Vagina (tissue), 2 donors: Measurements from ENCODE around the gene PRRX1. TPM values are rescaled to one million over a fixed set of nuclear protein-coding genes. Genes with fewer than 3 reads are reported as not detected.

Experiments
- DNase-seq, 2 donors: peaks; one replicate each; pipeline ENCODE4 v3.0.0-alpha.2; 2017; ENCODE audit errors: extremely low spot score in 2 of 2
- H3K27ac ChIP-seq: fragments of 200-600 bp; sonication (generic); one replicate; pipeline ENCODE4 v1.5.1; 2019
- H3K27me3 ChIP-seq: fragments of 200-600 bp; sonication (generic); one replicate; pipeline ENCODE4 v1.5.1; 2019
- H3K36me3 ChIP-seq, 2 donors: fragments of 200-600 bp; sonication (generic); one replicate each; pipeline ENCODE4 v1.5.1; 2017 to 2019
- H3K4me1 ChIP-seq: fragments of 200-600 bp; sonication (generic); one replicate; pipeline ENCODE4 v1.5.1; 2019
- H3K4me3 ChIP-seq, 2 donors: fragments of 200-600 bp; sonication (generic); 1 replicate in 1 of 2; 2 replicates in 1 of 2; pipeline ENCODE4 v1.5.1; 2016 to 2019
- H3K9me3 ChIP-seq: fragments of 200-600 bp; sonication (generic); one replicate; pipeline ENCODE4 v1.5.1; 2019
- POLR2A ChIP-seq, 2 donors: fragments of 450-650 bp; IDR thresholded peaks; one replicate each; pipeline ENCODE4 v1.6.1; 2017; ENCODE audit warnings: antibody characterized with exemption in 2 of 2, mild to moderate bottlenecking in 2 of 2, moderate library complexity in 2 of 2
- POLR2AphosphoS5 ChIP-seq, 2 donors: sonication (generic); formaldehyde crosslinking; IDR thresholded peaks; one replicate each; pipeline ENCODE4 v1.9.0; 2017; ENCODE audit warnings: antibody characterized with exemption in 2 of 2, mild to moderate bottlenecking in 2 of 2, low read depth in 1 of 2; ENCODE audit not compliant: insufficient read depth in 1 of 2
- intact Hi-C: fragments of 100-400 bp; cut with DNase I; formaldehyde crosslinking; loops from one replicate; pipeline ENCODE4 v1.15.1; 2023
- total RNA-seq: library from RNA; depleted of rRNA; stranded (reverse); fragments of >200 nt; gene quantifications from one replicate; pipeline ENCODE4 v1.2.3, GENCODE V29; 2016
- TF ChIP-seq, protein P1 (sequence below), 3 experiments: fragments of 450-650 bp in 2 of 3; fragments of 200-600 bp in 1 of 3; sonication (generic) in 1 of 3; IDR thresholded peaks; one replicate each; pipeline ENCODE4 v1.5.1; 2017 to 2019; ENCODE audit warnings: antibody characterized with exemption in 3 of 3, mild to moderate bottlenecking in 2 of 3, moderate library complexity in 2 of 3

Gene PRRX1
- total RNA-seq, 1 donor from 2014 or later: 108 TPM

DNA sequence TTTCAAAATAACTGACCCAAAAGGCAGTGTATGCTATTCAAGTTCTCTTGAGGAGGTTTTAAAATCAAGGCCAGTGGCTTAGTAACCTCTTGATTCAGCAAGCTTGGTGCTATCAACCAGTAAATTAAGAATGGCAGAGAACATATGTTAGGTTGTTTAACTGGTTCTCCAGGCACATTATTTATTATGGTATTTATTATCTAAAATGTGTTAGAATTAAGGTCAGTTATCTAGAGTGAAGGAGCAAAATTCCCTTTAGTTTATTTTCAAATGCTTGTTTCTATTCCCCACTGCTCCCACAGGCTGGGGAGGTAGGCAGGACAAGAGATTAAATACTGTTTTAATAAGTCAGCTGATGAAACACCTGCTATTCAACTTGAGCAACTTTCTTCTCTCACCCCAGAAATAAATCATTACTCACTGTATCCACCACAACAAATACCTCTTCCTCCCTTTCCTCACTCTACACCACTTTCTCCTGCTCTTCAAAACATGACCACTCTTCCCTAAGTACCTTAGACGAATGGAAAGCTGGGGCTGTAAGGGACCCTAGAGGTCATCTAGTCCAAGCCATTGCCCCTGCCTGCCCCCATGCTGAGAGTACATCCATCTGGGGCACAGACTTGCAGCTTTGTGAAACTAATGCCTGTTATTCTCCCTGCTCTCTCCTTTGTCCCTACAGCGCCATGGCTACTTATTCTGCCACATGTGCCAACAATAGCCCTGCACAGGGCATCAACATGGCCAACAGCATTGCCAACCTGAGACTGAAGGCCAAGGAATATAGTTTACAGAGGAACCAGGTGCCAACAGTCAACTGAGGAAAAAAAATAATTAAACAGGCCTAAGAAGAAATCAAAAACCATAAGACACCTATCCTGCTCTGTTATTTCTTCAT is 71.7 kb downstream of the PRRX1 start:
- Histone ChIP-seq H3K4me3 (no peak overlapping the region), H3K4me1 (peaks cover 23% of the 10 kb centered on the region), H3K36me3 (peaks cover 0 to 7% of the 10 kb centered on the region in 2 donors), H3K9me3 (no peaks in the 10 kb centered on the region), H3K27me3 (no peaks in the 10 kb centered on the region), H3K27ac (no peak overlapping the region)
- TF ChIP-seq POLR2A (IDR thresholded peaks at IDR 0.05): no peak
- no peak for DNase-seq
- intact Hi-C loops: no loop called here

DNA sequence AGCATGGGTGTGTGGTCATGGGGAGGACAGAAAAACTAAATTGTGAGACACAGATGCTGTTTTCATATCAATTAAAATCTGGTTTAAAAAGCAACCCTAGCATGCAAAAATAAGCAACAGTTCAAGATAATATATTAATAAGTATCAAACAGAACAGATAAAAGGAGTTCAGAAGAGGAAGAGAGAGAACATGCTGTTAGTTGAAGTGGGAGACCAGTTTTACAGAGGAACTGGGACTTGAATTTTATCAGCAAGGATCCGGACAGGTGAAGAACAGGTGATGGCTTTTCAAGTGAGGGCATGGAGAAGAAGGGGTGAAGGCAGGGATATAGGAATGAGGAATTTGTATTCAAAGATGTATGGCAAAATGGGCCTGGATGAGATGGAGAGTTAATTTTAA is 75.9 kb downstream of the PRRX1 start:
- Histone ChIP-seq H3K9me3 (no peaks in the 10 kb centered on the region), H3K27me3 (no peaks in the 10 kb centered on the region), H3K27ac (no peak overlapping the region), H3K36me3 (peaks cover 0 to 7% of the 10 kb centered on the region in 2 donors), H3K4me3 (no peak overlapping the region), H3K4me1 (peaks cover 7% of the 10 kb centered on the region)
- TF ChIP-seq, protein P1, sequence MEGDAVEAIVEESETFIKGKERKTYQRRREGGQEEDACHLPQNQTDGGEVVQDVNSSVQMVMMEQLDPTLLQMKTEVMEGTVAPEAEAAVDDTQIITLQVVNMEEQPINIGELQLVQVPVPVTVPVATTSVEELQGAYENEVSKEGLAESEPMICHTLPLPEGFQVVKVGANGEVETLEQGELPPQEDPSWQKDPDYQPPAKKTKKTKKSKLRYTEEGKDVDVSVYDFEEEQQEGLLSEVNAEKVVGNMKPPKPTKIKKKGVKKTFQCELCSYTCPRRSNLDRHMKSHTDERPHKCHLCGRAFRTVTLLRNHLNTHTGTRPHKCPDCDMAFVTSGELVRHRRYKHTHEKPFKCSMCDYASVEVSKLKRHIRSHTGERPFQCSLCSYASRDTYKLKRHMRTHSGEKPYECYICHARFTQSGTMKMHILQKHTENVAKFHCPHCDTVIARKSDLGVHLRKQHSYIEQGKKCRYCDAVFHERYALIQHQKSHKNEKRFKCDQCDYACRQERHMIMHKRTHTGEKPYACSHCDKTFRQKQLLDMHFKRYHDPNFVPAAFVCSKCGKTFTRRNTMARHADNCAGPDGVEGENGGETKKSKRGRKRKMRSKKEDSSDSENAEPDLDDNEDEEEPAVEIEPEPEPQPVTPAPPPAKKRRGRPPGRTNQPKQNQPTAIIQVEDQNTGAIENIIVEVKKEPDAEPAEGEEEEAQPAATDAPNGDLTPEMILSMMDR (IDR thresholded peaks at IDR 0.05): no peak
- TF ChIP-seq POLR2AphosphoS5 (IDR thresholded peaks at IDR 0.05; ENCODE audit: insufficient read depth in 1 of 2, low read depth in 1 of 2): no peak
- TF ChIP-seq POLR2A (IDR thresholded peaks at IDR 0.05): no peak
- intact Hi-C loops: no loop called here
- no peak for DNase-seq

DNA sequence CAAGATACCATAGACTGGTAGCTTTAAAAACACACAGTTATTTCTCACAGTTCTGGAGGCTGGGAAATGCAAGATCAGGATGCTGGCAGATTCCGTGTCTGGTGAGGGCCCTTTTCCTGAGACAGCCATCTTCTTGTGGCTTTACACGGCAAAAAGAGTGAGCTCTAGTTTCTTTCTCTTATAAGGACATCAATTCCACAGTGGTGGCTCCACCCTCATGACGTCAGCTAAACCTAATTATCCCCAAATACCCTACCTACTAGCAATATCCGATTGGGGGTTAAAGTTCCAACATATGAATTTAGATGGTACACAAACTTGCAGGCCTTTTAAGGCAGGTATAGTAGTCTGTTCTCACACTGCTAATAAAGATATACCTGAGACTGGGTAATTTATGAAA is 77.7 kb downstream of the PRRX1 start:
- no peaks in the 10 kb centered on the region for H3K36me3 ChIP-seq
- H3K4me1 ChIP-seq: no peaks in the 10 kb centered on the region
- H3K27me3 ChIP-seq: no peaks in the 10 kb centered on the region
- no peak for DNase-seq
- intact Hi-C loops: no loop called here
- no peaks in the 10 kb centered on the region for H3K9me3 ChIP-seq
- no peak overlapping the region for H3K4me3 ChIP-seq
- TF ChIP-seq, protein P1 (IDR thresholded peaks at IDR 0.05): no peak
- no peak for TF ChIP-seq POLR2A (IDR thresholded peaks at IDR 0.05)
- no peak for TF ChIP-seq POLR2AphosphoS5 (IDR thresholded peaks at IDR 0.05; ENCODE audit: insufficient read depth in 1 of 2, low read depth in 1 of 2)
- H3K27ac ChIP-seq: no peak overlapping the region

DNA sequence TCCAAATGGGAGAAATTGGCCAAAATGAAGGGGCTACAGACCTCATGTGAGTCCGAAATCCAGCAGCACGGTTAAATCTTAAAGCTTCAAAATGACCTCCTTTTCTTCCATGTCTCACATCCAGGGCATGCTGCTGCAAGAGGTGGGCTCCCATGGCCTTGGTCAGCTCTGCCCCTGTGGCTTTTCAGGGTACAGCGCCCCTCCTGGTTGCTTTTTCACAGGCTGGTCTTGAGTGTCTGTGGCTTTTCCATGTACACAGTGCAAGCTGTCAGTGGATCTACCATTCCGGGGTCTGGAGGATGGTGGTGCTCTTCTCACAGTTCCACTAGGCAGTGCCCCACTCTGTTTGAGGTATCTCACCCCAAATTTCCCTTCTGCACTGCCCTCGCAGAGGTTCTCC is 78.7 kb downstream of the PRRX1 start:
- no peak overlapping the region for H3K27ac ChIP-seq
- TF ChIP-seq POLR2AphosphoS5 (IDR thresholded peaks at IDR 0.05; ENCODE audit: insufficient read depth in 1 of 2, low read depth in 1 of 2): no peak
- no peaks in the 10 kb centered on the region for H3K4me1 ChIP-seq
- H3K9me3 ChIP-seq: no peaks in the 10 kb centered on the region
- no peaks in the 10 kb centered on the region for H3K36me3 ChIP-seq
- no peak overlapping the region for H3K4me3 ChIP-seq
- intact Hi-C loops: no loop called here
- no peaks in the 10 kb centered on the region for H3K27me3 ChIP-seq
- no peak for DNase-seq

DNA sequence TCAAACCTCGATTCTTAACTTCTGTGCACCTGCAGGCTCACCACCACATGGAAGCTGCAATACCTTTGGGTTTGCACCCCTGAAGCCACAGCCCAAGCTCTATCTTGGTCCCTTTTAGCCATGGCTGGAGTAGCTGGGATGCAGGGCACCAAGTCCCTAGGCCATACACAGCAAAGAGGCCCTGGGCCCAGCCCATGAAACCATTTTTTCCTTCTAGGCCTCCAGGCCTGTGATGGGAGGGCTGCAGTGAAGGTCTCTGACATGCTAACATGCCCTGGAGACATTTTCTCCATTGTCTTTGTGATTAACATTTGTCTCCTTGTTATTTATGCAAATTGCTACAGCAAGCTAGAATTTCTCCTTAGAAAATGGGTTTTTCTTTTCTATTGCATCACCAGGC is 79.2 kb downstream of the PRRX1 start:
- Histone ChIP-seq H3K4me3 (no peak overlapping the region), H3K27ac (no peak overlapping the region), H3K27me3 (no peaks in the 10 kb centered on the region), H3K36me3 (no peaks in the 10 kb centered on the region), H3K4me1 (no peaks in the 10 kb centered on the region), H3K9me3 (no peaks in the 10 kb centered on the region)
- TF ChIP-seq POLR2A (IDR thresholded peaks at IDR 0.05) (no peak), POLR2AphosphoS5 (IDR thresholded peaks at IDR 0.05; ENCODE audit: insufficient read depth in 1 of 2, low read depth in 1 of 2) (no peak)
- TF ChIP-seq, protein P1 (IDR thresholded peaks at IDR 0.05): no peak
- intact Hi-C loops: no loop called here
- no peak for DNase-seq

DNA sequence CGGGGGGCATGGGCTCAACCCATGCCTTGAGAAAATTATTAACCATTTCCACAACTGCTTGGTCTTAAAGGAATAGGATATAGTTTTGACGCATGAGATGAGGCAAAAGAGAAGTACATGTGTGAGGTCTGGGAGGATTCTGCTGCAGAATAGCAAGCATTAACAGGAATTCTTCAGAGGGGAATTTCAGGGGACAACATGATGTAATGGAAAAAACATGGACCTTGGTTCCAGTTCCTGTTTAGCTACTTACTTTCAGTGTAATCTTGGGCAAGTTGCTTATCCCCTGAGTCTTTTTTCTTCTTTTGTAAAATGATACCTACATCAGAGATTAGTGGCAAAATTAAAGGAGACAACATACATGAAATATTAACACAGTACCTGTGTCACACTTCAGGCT is 85.6 kb downstream of the PRRX1 start:
- Histone ChIP-seq H3K36me3 (no peaks in the 10 kb centered on the region), H3K4me3 (no peak overlapping the region), H3K4me1 (peaks cover 4% of the 10 kb centered on the region), H3K27me3 (no peaks in the 10 kb centered on the region), H3K9me3 (no peaks in the 10 kb centered on the region), H3K27ac (no peak overlapping the region)
- no peak for DNase-seq
- intact Hi-C loops: no loop called here
- no peak for TF ChIP-seq POLR2AphosphoS5 (IDR thresholded peaks at IDR 0.05; ENCODE audit: insufficient read depth in 1 of 2, low read depth in 1 of 2)
- TF ChIP-seq, protein P1 (IDR thresholded peaks at IDR 0.05): no peak
- TF ChIP-seq POLR2A (IDR thresholded peaks at IDR 0.05): no peak
